A673 (cell line): ENCODE results near the gene TBXA2R. TPM values are rescaled to one million over a fixed set of nuclear protein-coding genes. Genes with fewer than 3 reads are reported as not detected.

Experiments used
- BruUV-seq: library from RNA; stranded (reverse); fragments of 400-500 nt; replicated peaks from 2 replicates; lab custom pipeline; 2021; lab: Mats Ljungman, UMichigan
- CTCF ChIA-PET: fragments of 300-600 bp; sonication (Branson Sonifier 250); formaldehyde crosslinking; loops from one replicate; lab custom pipeline; 2022; ENCODE audit warnings: antibody characterized with exemption; lab: Charles Lee
- POLR2A ChIA-PET: fragments of 300-600 bp; sonication (Branson Sonifier 250); formaldehyde crosslinking; loops from one replicate; lab custom pipeline; 2022; ENCODE audit warnings: antibody characterized with exemption; ENCODE audit not compliant: low non-redundant PET; lab: Charles Lee
- DNase-seq: peaks from one replicate; pipeline ENCODE4 v3.0.0-alpha.2; 2015; ENCODE audit warnings: low spot score
- H3K27ac ChIP-seq: fragments of 200-600 bp; sonication (generic); 2 replicates; pipeline ENCODE4 v1.5.1; 2016; ENCODE audit warnings: mixed run types, low read depth, mild to moderate bottlenecking, mixed read lengths, antibody characterized with exemption, low read length; ENCODE audit not compliant: poor library complexity, severe bottlenecking
- H3K27me3 ChIP-seq: fragments of 200-600 bp; sonication (generic); replicated peaks from 2 replicates; pipeline ENCODE4 v1.6.1; 2017; ENCODE audit warnings: mixed run types, low read depth, mild to moderate bottlenecking, mixed read lengths, antibody characterized with exemption, low read length; ENCODE audit not compliant: insufficient read depth, poor library complexity
- H3K36me3 ChIP-seq: fragments of 200-600 bp; sonication (generic); 2 replicates; pipeline ENCODE4 v1.6.1; 2016; ENCODE audit warnings: mixed run types, mild to moderate bottlenecking, mixed read lengths, antibody characterized with exemption, low read length; ENCODE audit not compliant: insufficient read depth, poor library complexity, severe bottlenecking
- H3K4me1 ChIP-seq: fragments of 200-600 bp; sonication (generic); 2 replicates; pipeline ENCODE4 v1.6.1; 2017; ENCODE audit warnings: mixed run types, mild to moderate bottlenecking, mixed read lengths, antibody characterized with exemption, low read length; ENCODE audit not compliant: insufficient read depth, poor library complexity, severe bottlenecking
- H3K4me3 ChIP-seq: fragments of 200-600 bp; sonication (generic); 2 replicates; pipeline ENCODE4 v1.5.1; 2016; ENCODE audit warnings: low read depth, mixed run types, mild to moderate bottlenecking, mixed read lengths, low read length; ENCODE audit not compliant: poor library complexity, severe bottlenecking
- H3K9me3 ChIP-seq: fragments of 200-600 bp; sonication (generic); 2 replicates; pipeline ENCODE4 v1.6.1; 2016; ENCODE audit warnings: mixed run types, low read depth, mild to moderate bottlenecking, mixed read lengths, antibody characterized with exemption, low read length; ENCODE audit not compliant: poor library complexity, severe bottlenecking
- CTCF ChIP-seq: fragments of 300-800, 200-600 bp; sonication (generic); conservative IDR thresholded peaks from 2 replicates; pipeline ENCODE4 v1.5.1; 2017; ENCODE audit warnings: low read depth, mild to moderate bottlenecking, antibody characterized with exemption, low read length, moderate library complexity, mixed read lengths
- EZH2 ChIP-seq: fragments of 200-600 bp; sonication (generic); IDR thresholded peaks from 2 replicates; pipeline ENCODE4 v1.6.1; 2017; ENCODE audit warnings: borderline replicate concordance, low read depth, mild to moderate bottlenecking, mixed read lengths, antibody characterized with exemption, low read length; ENCODE audit not compliant: poor library complexity, severe bottlenecking
- intact Hi-C: fragments of 100-400 bp; cut with micrococcal nuclease; formaldehyde crosslinking; loops from one replicate; pipeline ENCODE4 v1.10.0; 2022; ENCODE audit not compliant: unreplicated experiment
- total RNA-seq: library from RNA; stranded (reverse); gene quantifications from 2 replicates; pipeline ENCODE4 v1.2.3, GENCODE V29; 2021

TBXA2R gene
- total RNA-seq, 1 experiment from 2014 or later, result 0.56 TPM

DNA sequence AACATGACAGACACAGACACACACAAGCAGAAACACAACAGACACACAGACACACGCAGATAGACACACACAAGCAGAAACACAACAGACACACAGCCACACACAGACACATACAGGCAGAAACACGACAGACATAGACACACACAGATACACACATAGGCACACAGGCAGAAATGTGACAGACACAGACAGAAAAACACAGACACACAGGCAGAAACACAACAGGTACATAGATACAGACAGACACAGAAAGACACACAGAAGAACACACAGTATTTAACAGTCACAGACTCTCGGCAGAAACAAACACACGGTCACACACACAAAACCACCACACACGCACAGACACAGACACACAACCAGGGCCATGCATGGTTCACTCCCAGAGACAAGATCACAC lies 905 bp downstream of the TBXA2R start:
- CTCF ChIA-PET, result interaction anchor here (0.7 kb wide), 1 partner anchor 382 kb away, joined by 7 read pairs; no protein-coding TSS in a partner anchor
- no peak overlapping the region for H3K27ac ChIP-seq
- no peak for DNase-seq
- H3K4me3 ChIP-seq, result peak overlapping the region; percentile 31
- POLR2A ChIA-PET, result no interaction called here
- no peaks in the 10 kb centered on the region for H3K27me3 ChIP-seq
- no peaks in the 10 kb centered on the region for H3K9me3 ChIP-seq
- H3K4me1 ChIP-seq, result peaks cover 11% of the 10 kb centered on the region
- no TSS peak for BruUV-seq
- intact Hi-C loops, result no loop called here
- TF ChIP-seq EZH2 (no peak), CTCF (no peak)
- no peaks in the 10 kb centered on the region for H3K36me3 ChIP-seq

GRCh38 chr19:3605361-3605760 lies 1.3 kb downstream of the TBXA2R start:
- CTCF ChIA-PET, result no interaction called here
- Histone ChIP-seq H3K9me3 (no peaks in the 10 kb centered on the region), H3K27ac (no peak overlapping the region), H3K4me3 (no peak overlapping the region), H3K27me3 (no peaks in the 10 kb centered on the region), H3K4me1 (peaks cover 11% of the 10 kb centered on the region), H3K36me3 (no peaks in the 10 kb centered on the region)
- POLR2A ChIA-PET, result no interaction called here
- DNase-seq, result no peak
- TF ChIP-seq CTCF (no peak), EZH2 (no peak)
- no TSS peak for BruUV-seq
- intact Hi-C loops, result no loop called here

DNA sequence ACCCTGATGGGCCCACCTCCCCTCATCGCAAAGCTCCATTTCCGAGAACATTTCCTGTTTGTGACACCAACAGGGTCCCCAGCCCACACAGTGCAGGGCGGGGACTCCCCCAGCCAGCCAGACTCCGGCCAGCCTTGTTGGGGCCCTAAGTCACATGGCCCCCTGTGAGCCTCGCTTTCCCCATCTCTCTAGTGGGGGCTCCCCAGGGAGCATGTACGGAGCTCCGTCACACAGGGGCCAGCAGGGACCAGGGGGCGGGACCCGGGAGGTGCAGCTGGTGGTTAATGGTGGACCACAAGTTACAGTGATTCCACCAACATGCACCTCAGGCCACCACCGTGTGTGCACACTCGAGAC lies 1.7 kb downstream of the TBXA2R start:
- Histone ChIP-seq H3K9me3 (no peaks in the 10 kb centered on the region), H3K27me3 (no peaks in the 10 kb centered on the region), H3K4me1 (peaks cover 11% of the 10 kb centered on the region), H3K27ac (no peak overlapping the region), H3K36me3 (no peaks in the 10 kb centered on the region), H3K4me3 (no peak overlapping the region)
- BruUV-seq, result no TSS peak
- intact Hi-C loops, result no loop called here
- no peak for TF ChIP-seq EZH2
- no peak for TF ChIP-seq CTCF
- ChIA-PET POLR2A (no interaction called here), CTCF (no interaction called here)
- no peak for DNase-seq
